HepG2 (cell line): ENCODE results near the gene LRRC8D. TPM values are rescaled to one million over a fixed set of nuclear protein-coding genes. Genes with fewer than 3 reads are reported as not detected.

Experiments used
- DRAP1 ChIP-seq: IDR thresholded peaks from 2 replicates; pipeline ENCODE4 v1.6.1; 2016; ENCODE audit warnings: missing genetic modification reagents, missing compliant biosample characterization
- HDAC1 ChIP-seq: sonication (generic); formaldehyde crosslinking; IDR thresholded peaks from 2 replicates; pipeline ENCODE4 v1.5.1; 2020; ENCODE audit warnings: mild to moderate bottlenecking, missing genetic modification reagents
- HMGXB4 ChIP-seq, 2 experiments: sonication (generic) in 1 of 2; formaldehyde crosslinking in 1 of 2; IDR thresholded peaks; 2 replicates each; pipeline versions ENCODE4 v1.4.0 to v1.6.1; 2018 to 2020; ENCODE audit warnings: missing genetic modification reagents in 2 of 2, borderline replicate concordance in 1 of 2, low read depth in 1 of 2, mild to moderate bottlenecking in 1 of 2, missing biosample characterization in 1 of 2
- IRX3 ChIP-seq: sonication (generic); formaldehyde crosslinking; IDR thresholded peaks from 2 replicates; pipeline ENCODE4 v1.8.1; 2023; ENCODE audit warnings: mild to moderate bottlenecking, low read depth, missing genetic modification reagents, borderline replicate concordance
- ISL2 ChIP-seq: sonication (generic); formaldehyde crosslinking; IDR thresholded peaks from 2 replicates; pipeline ENCODE4 v1.5.0; 2020; ENCODE audit warnings: missing genetic modification reagents
- NKX3-1 ChIP-seq: sonication (generic); formaldehyde crosslinking; IDR thresholded peaks from 2 replicates; pipeline ENCODE4 v1.5.0; 2020; ENCODE audit warnings: missing genetic modification reagents
- POGZ ChIP-seq: sonication (generic); formaldehyde crosslinking; IDR thresholded peaks from 2 replicates; pipeline ENCODE4 v1.4.0; 2020; ENCODE audit warnings: mild to moderate bottlenecking, missing genetic modification reagents
- REPIN1 ChIP-seq: sonication (generic); formaldehyde crosslinking; IDR thresholded peaks from 2 replicates; pipeline ENCODE4 v1.8.0; 2022; ENCODE audit warnings: missing genetic modification reagents, low read depth, mild to moderate bottlenecking, borderline replicate concordance
- SMYD3 ChIP-seq: sonication (generic); formaldehyde crosslinking; IDR thresholded peaks from 2 replicates; pipeline ENCODE4 v1.8.1; 2023; ENCODE audit warnings: mild to moderate bottlenecking, missing genetic modification reagents
- ZBTB7B ChIP-seq: sonication (generic); formaldehyde crosslinking; IDR thresholded peaks from 2 replicates; pipeline ENCODE4 v1.4.0; 2020; ENCODE audit warnings: missing genetic modification reagents
- ZNF234 ChIP-seq: sonication (generic); formaldehyde crosslinking; conservative IDR thresholded peaks from 2 replicates; pipeline ENCODE4 v1.5.1; 2020; ENCODE audit warnings: mild to moderate bottlenecking, missing genetic modification reagents
- ZNF546 ChIP-seq: sonication (generic); formaldehyde crosslinking; conservative IDR thresholded peaks from 2 replicates; pipeline ENCODE4 v1.8.1; 2023; ENCODE audit warnings: mild to moderate bottlenecking, missing genetic modification reagents
- ZNF609 ChIP-seq: sonication (generic); formaldehyde crosslinking; IDR thresholded peaks from 2 replicates; pipeline ENCODE4 v1.4.0; 2020; ENCODE audit warnings: mild to moderate bottlenecking, missing genetic modification reagents, borderline replicate concordance
- ZNF672 ChIP-seq: sonication (generic); formaldehyde crosslinking; IDR thresholded peaks from 2 replicates; pipeline ENCODE4 v1.8.1; 2022; ENCODE audit warnings: missing genetic modification reagents
- ZNF687 ChIP-seq: sonication (generic); formaldehyde crosslinking; IDR thresholded peaks from 2 replicates; pipeline ENCODE4 v1.5.1; 2020; ENCODE audit warnings: mild to moderate bottlenecking, missing genetic modification reagents, moderate library complexity
- ZSCAN9 ChIP-seq: IDR thresholded peaks from 2 replicates; pipeline ENCODE4 v1.6.1; 2016; ENCODE audit warnings: borderline replicate concordance
- polyA plus RNA-seq, 8 experiments: library from polyadenylated mRNA; depleted of rRNA in 3 of 8; stranded (reverse) in 7 of 8; unstranded in 1 of 8; fragments of >200 nt; fragmentation: Illumina TruSeq in 4 of 8; extraction: Trizol in 4 of 8; gene quantifications; 2 replicates each; pipeline versions ENCODE4 v1.2.1 to v1.2.3, GENCODE V29; 2011 to 2016; ENCODE audit warnings: low read depth in 4 of 8, missing spikeins in 1 of 8, mixed read lengths in 1 of 8; ENCODE audit not compliant: insufficient read depth in 1 of 8
- total RNA-seq, 5 experiments: library from RNA; depleted of rRNA; stranded (reverse); fragments of >200 nt; fragmentation: Illumina TruSeq; extraction: Trizol; gene quantifications; 2 replicates each; pipeline ENCODE4 v1.2.3, GENCODE V29; 2016; ENCODE audit warnings: low read depth in 1 of 5

Gene LRRC8D
- total and polyA plus RNA-seq, 2 of the 13 experiments (the other 11 are each of a cell fraction or from before 2014, with no cell fraction given), result 29.9 to 45.5 TPM

GRCh38 chr1:89821322-89822108, 683 bp downstream of the LRRC8D start (continued):
- TF ChIP-seq SMYD3 (CRISPR knock-in tag) (0 out of 2 replicates have a peak, but pooled peaks have one; percentile 40), HMGXB4 (CRISPR knock-in tag; IDR thresholded peaks at IDR 0.05; ENCODE audit: borderline replicate concordance in 1 of 2, low read depth in 1 of 2) (peak in 1 of 2 experiments; percentile 57; a peak in 2 of 4 replicates), ZNF609 (peak; percentile 43; the same call in 1 of the 2 replicates), IRX3 (CRISPR knock-in tag) (no peak), ZNF234 (CRISPR knock-in tag) (peak; percentile 70; the same call in 1 of the 2 replicates), ZSCAN9 (CRISPR knock-in tag) (0 out of 2 replicates have a peak, but pooled peaks have one; percentile 16), ZBTB7B (peak; percentile 77; the same call in 1 of the 2 replicates), POGZ (CRISPR knock-in tag) (0 out of 2 replicates have a peak, but pooled peaks have one; percentile 14), DRAP1 (CRISPR knock-in tag) (peak; percentile 50; the same call in 1 of the 2 replicates), ISL2 (CRISPR knock-in tag) (0 out of 2 replicates have a peak, but pooled peaks have one; percentile 36), ZNF672 (0 out of 2 replicates have a peak, but pooled peaks have one; percentile 20), REPIN1 (peak; percentile 64; the same call in 1 of the 2 replicates), NKX3-1 (0 out of 2 replicates have a peak, but pooled peaks have one; percentile 29), ZNF687 (CRISPR knock-in tag) (peak; percentile 59), ZNF546 (CRISPR knock-in tag) (peak; percentile 59; the same call in 1 of the 2 replicates), HDAC1 (CRISPR knock-in tag) (0 out of 2 replicates have a peak, but pooled peaks have one; percentile 31)
